H1 (cell line): Measurements from ENCODE around the gene AAGAB. TPM values are rescaled to one million over a fixed set of nuclear protein-coding genes. Genes with fewer than 3 reads are reported as not detected.

ENCODE experiments used
- CEBPB ChIP-seq: IDR thresholded peaks from 2 replicates; pipeline ENCODE4 v1.6.1; 2012; ENCODE audit warnings: low read depth, low read length
- CHD7 ChIP-seq: fragments of 300-600 bp; sonication (generic); IDR thresholded peaks from 2 replicates; pipeline ENCODE4 v1.7.1; 2012; ENCODE audit warnings: low read length, moderate library complexity, mild to moderate bottlenecking, inconsistent platforms; ENCODE audit not compliant: insufficient replicate concordance
- CTBP2 ChIP-seq: IDR thresholded peaks from 2 replicates; pipeline ENCODE4 v1.7.0; 2011; ENCODE audit warnings: borderline replicate concordance, mild to moderate bottlenecking, moderate library complexity, mixed read lengths, low read length; ENCODE audit not compliant: insufficient read depth, insufficient read length
- JUN ChIP-seq: IDR thresholded peaks from 2 replicates; pipeline ENCODE4 v1.6.1; 2011; ENCODE audit warnings: low read depth, mild to moderate bottlenecking, improper control_type of control experiment, low read length
- MAX ChIP-seq: IDR thresholded peaks from 2 replicates; pipeline ENCODE4 v1.6.1; 2012; ENCODE audit warnings: inconsistent platforms
- POU5F1 ChIP-seq: IDR thresholded peaks from 2 replicates; pipeline ENCODE4 v1.6.1; 2011; ENCODE audit warnings: low read depth, mild to moderate bottlenecking, low read length, moderate library complexity
- RNF2 ChIP-seq: fragments of 200-900, 300-1000 bp; sonication (generic); IDR thresholded peaks from 2 replicates; pipeline ENCODE4 v1.7.1; 2016; ENCODE audit warnings: borderline replicate concordance, low read depth, mild to moderate bottlenecking, antibody characterized with exemption, low read length; ENCODE audit not compliant: poor library complexity, severe bottlenecking; ENCODE audit errors: missing control alignments
- RXRA ChIP-seq: IDR thresholded peaks from 2 replicates; pipeline ENCODE4 v1.6.1; 2011; ENCODE audit warnings: low read depth, mild to moderate bottlenecking, low read length, moderate library complexity; ENCODE audit not compliant: insufficient read depth
- SIRT6 ChIP-seq: IDR thresholded peaks from one replicate; pipeline ENCODE4 v1.7.1; 2012; ENCODE audit warnings: low read length, inconsistent platforms
- SP1 ChIP-seq: IDR thresholded peaks from 2 replicates; pipeline ENCODE4 v1.6.1; 2011; ENCODE audit warnings: low read depth, low read length
- YY1 ChIP-seq: IDR thresholded peaks from 2 replicates; pipeline ENCODE4 v1.6.1; 2011; ENCODE audit warnings: low read depth, mild to moderate bottlenecking, low read length
- ZNF274 ChIP-seq: IDR thresholded peaks from 2 replicates; pipeline ENCODE4 v1.7.0; 2012; ENCODE audit warnings: low read length, borderline replicate concordance; ENCODE audit errors: extremely low read depth
- polyA plus RNA-seq, 7 experiments: library from polyadenylated mRNA; depleted of rRNA in 3 of 7; stranded (reverse) in 5 of 7; unstranded in 2 of 7; fragments of >200 nt in 5 of 7; fragments of 200-250 nt in 2 of 7; gene quantifications; 1 replicate in 5 of 7; 2 replicates in 1 of 7; 4 replicates in 1 of 7; pipeline versions ENCODE4 v1.2.1 to v1.2.3, GENCODE V29; 2011 to 2013; ENCODE audit warnings: missing spikeins in 2 of 7, mixed read lengths in 2 of 7
- total RNA-seq: library from RNA; stranded (reverse); fragmentation: NEBNext Ultra II Directional; extraction: Animal tissue kit (Norgen Biotek cat#: 25700); gene quantifications from 2 replicates; pipeline ENCODE4 v1.2.1, GENCODE V29; 2021

The AAGAB gene
- total and polyA plus RNA-seq, 2 of the 8 experiments (the other 6 are each of a cell fraction or from before 2014, with no cell fraction given), result 20.1 to 45.9 TPM

- TF ChIP-seq CHD7 (no peak), POU5F1 (no peak), JUN (no peak), YY1 (no peak), CTBP2 (no peak), SIRT6 (no peak), ZNF274 (no peak), RXRA (no peak), CEBPB (no peak), SP1 (no peak), RNF2 (no peak), MAX (no peak)
Measured at GRCh38 chr15:67225336-67225735, 29.1 kb downstream of the AAGAB start (continued).
